Gastroesophageal sphincter (tissue), 4 donors: ENCODE data around the gene ASPRV1. TPM values are rescaled to one million over a fixed set of nuclear protein-coding genes. Genes with fewer than 3 reads are reported as not detected.
A peak's percentile ranks its signal among the peaks of the same experiment; 100 is the strongest.

ENCODE experiments used
- ATAC-seq: fragments of 150-250 bp; one replicate; pipeline ENCODE4 v1.9.1; 2016; ENCODE audit warnings: mild to moderate bottlenecking, moderate library complexity
- H3K27ac ChIP-seq, 4 donors: fragments of 200-600 bp; sonication (generic) in 3 of 4; 1 replicate in 3 of 4; 2 replicates in 1 of 4; pipeline ENCODE4 v1.5.1; 2016 to 2019
- H3K27me3 ChIP-seq: fragments of 200-600 bp; sonication (generic); one replicate; pipeline ENCODE4 v1.5.1; 2019
- H3K36me3 ChIP-seq, 2 donors: fragments of 200-600 bp; sonication (generic); one replicate each; pipeline ENCODE4 v1.5.1; 2019; ENCODE audit warnings: control low read depth in 1 of 2
- H3K4me1 ChIP-seq, 3 donors: fragments of 200-600 bp; sonication (generic); 1 replicate in 2 of 3; 2 replicates in 1 of 3; pipeline ENCODE4 v1.5.1; 2016 to 2019; ENCODE audit warnings: control low read depth in 2 of 3
- H3K4me3 ChIP-seq, 2 donors: fragments of 200-600 bp; sonication (generic); one replicate each; pipeline ENCODE4 v1.5.1; 2019; ENCODE audit warnings: mild to moderate bottlenecking in 1 of 2, moderate library complexity in 1 of 2
- H3K9me3 ChIP-seq, 3 donors: fragments of 200-600 bp; sonication (generic); one replicate each; pipeline ENCODE4 v1.5.1; 2017 to 2019; ENCODE audit warnings: control low read depth in 2 of 3
- CTCF ChIP-seq, 4 experiments: fragments of 200-600 bp in 2 of 4; fragments of 450-650 bp in 2 of 4; sonication (generic) in 1 of 4; IDR thresholded peaks; one replicate each; pipeline ENCODE4 v1.5.1; 2017 to 2019; ENCODE audit warnings: antibody characterized with exemption in 4 of 4, mild to moderate bottlenecking in 2 of 4, moderate library complexity in 2 of 4
- EP300 ChIP-seq: sonication (generic); formaldehyde crosslinking; IDR thresholded peaks from one replicate; pipeline ENCODE4 v1.6.1; 2017; ENCODE audit warnings: antibody characterized with exemption, mild to moderate bottlenecking
- POLR2A ChIP-seq, 2 donors: fragments of 450-650 bp; IDR thresholded peaks; one replicate each; pipeline ENCODE4 v1.6.1; 2017; ENCODE audit warnings: antibody characterized with exemption in 2 of 2, mild to moderate bottlenecking in 2 of 2, moderate library complexity in 1 of 2
- POLR2AphosphoS5 ChIP-seq: sonication (generic); formaldehyde crosslinking; IDR thresholded peaks from one replicate; pipeline ENCODE4 v1.6.1; 2017; ENCODE audit warnings: antibody characterized with exemption
- WGBS, 2 donors: methylation state at CpG; one replicate each; pipeline ENCODE4 v1.1.5; 2018; ENCODE audit warnings: low coverage in 1 of 2; 5-methylcytosine and 5-hydroxymethylcytosine counted together
- total RNA-seq, 4 donors: library from RNA; depleted of rRNA; stranded (reverse); fragments of >200 nt; gene quantifications; one replicate each; pipeline ENCODE4 v1.1.0, GENCODE V29; 2016

Gene ASPRV1
- total RNA-seq, 4 donors from 2014 or later = 1.0 to 1.4 (median 1.3) TPM

- H3K9me3 ChIP-seq = no peaks in the 10 kb centered on the region
- no peaks in the 10 kb centered on the region for H3K27me3 ChIP-seq
- no peak for ATAC-seq
- no peaks in the 10 kb centered on the region for H3K4me1 ChIP-seq
- no peak overlapping the region for H3K27ac ChIP-seq
- TF ChIP-seq EP300 (no peak), CTCF (IDR thresholded peaks at IDR 0.05) (no peak), POLR2A (IDR thresholded peaks at IDR 0.05) (no peak), POLR2AphosphoS5 (no peak)
- H3K36me3 ChIP-seq = peaks cover 0 to 15% of the 10 kb centered on the region in 2 donors
- H3K4me3 ChIP-seq = no peak overlapping the region
- WGBS, 2 donors = 46% methylated on average over 2 of the region's 3 CpGs; no CpG with 5 or more reads in 1 of the 2 donors
Observed at GRCh38 chr2:69989009-69989408, 27.6 kb upstream of the ASPRV1 start.

DNA sequence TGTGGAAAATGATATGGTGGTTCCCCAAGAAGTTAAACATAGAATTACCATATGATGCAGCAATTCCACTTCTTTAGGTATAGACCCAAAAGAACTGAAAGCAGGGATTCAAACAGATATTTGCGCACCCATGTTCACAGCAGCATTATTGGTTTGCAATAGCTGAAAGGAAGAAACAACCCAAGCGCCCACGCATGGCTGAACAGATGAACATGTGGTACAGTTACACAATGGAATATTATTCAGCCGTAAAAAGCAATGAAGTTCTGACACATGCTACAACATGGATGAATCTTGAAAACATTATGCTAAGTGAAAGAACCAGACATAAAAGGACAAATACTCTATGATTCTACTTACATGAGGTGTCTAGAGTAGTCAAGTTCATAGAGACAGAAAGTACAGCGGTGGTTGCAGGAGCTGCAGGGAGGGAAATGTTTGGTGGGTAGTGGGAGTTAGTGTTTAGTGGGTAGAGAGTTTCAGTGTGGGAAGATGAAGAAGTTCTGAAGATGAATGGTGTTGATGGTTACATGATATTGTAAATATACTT, 26.7 kb upstream of the ASPRV1 start:
- Histone ChIP-seq H3K36me3 (peaks cover 0 to 7% of the 10 kb centered on the region in 2 donors), H3K9me3 (no peaks in the 10 kb centered on the region), H3K4me3 (no peak overlapping the region), H3K4me1 (no peaks in the 10 kb centered on the region), H3K27ac (no peak overlapping the region), H3K27me3 (no peaks in the 10 kb centered on the region)
- 90 to 98% methylated on average over 3 to 5 of the region's 5 CpGs for WGBS, 2 donors
- TF ChIP-seq CTCF (IDR thresholded peaks at IDR 0.05) (no peak), POLR2A (IDR thresholded peaks at IDR 0.05) (no peak), EP300 (no peak), POLR2AphosphoS5 (no peak)
- no peak for ATAC-seq

DNA sequence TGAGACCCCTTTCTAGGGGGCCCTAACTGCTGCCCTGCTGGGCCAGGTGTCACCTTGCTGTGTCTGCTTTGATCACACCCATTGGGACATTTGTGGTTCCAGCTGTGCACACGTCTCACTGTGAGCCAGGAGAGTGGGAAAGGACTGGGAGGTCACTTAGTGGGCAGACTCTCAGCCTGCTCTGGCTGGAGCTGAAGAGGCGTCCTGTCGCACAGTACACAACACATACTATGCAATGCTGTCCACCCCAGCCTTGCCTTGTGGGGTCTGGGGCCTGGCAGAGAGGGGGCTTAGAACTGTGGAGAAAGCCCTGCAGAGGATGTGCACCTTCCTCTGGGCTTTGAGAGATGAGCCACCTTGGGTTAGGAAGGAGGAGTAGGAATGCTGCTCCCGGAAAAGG, 25.3 kb upstream of the ASPRV1 start:
- no peaks in the 10 kb centered on the region for H3K4me1 ChIP-seq
- WGBS, 2 donors = 88% methylated on average over 1 of the region's 4 CpGs; no CpG with 5 or more reads in 1 of the 2 donors
- no peaks in the 10 kb centered on the region for H3K36me3 ChIP-seq
- no peaks in the 10 kb centered on the region for H3K27me3 ChIP-seq
- no peak for ATAC-seq
- no peak for TF ChIP-seq EP300
- TF ChIP-seq POLR2A (IDR thresholded peaks at IDR 0.05) = no peak
- no peak for TF ChIP-seq POLR2AphosphoS5
- TF ChIP-seq CTCF (IDR thresholded peaks at IDR 0.05) = no peak
- H3K4me3 ChIP-seq = no peak overlapping the region
- no peaks in the 10 kb centered on the region for H3K9me3 ChIP-seq
- H3K27ac ChIP-seq = no peak overlapping the region

DNA sequence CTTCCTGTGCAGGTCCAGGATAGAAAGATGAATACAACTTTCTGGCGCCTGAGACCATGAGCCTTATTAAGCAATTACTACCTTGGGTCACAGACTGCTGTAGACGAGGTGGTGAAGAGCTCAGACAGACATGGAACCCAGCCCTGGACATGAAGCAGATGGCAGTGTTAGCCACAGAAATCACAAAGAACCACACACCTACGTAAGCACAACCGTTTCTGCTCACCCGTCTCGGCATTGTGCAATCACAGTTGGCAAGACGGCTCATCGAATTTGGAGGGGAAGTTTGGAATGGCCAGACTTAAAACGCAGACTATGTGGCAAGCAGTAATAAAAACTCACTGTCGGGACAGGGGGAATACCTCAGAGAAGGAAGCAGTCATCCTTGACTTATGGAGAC, 24.3 kb upstream of the ASPRV1 start:
- WGBS, 2 donors = 90 to 92% methylated on average over 2 to 10 of the region's 10 CpGs
- Histone ChIP-seq H3K9me3 (no peaks in the 10 kb centered on the region), H3K27me3 (no peaks in the 10 kb centered on the region), H3K36me3 (no peaks in the 10 kb centered on the region), H3K4me3 (no peak overlapping the region), H3K27ac (no peak overlapping the region), H3K4me1 (no peaks in the 10 kb centered on the region)
- peak; percentile 46 for ATAC-seq
- no peak for TF ChIP-seq POLR2AphosphoS5
- TF ChIP-seq EP300 = no peak

GRCh38 chr2:69985216-69985615, 23.8 kb upstream of the ASPRV1 start:
- no peaks in the 10 kb centered on the region for H3K4me1 ChIP-seq
- no peak overlapping the region for H3K4me3 ChIP-seq
- WGBS, 2 donors = 97 to 100% methylated on average over 3 of the region's 3 CpGs
- H3K27me3 ChIP-seq = no peaks in the 10 kb centered on the region
- ATAC-seq = no peak
- TF ChIP-seq POLR2AphosphoS5 (no peak), CTCF (IDR thresholded peaks at IDR 0.05) (no peak), EP300 (no peak), POLR2A (IDR thresholded peaks at IDR 0.05) (no peak)
- no peak overlapping the region for H3K27ac ChIP-seq
- no peaks in the 10 kb centered on the region for H3K36me3 ChIP-seq
- H3K9me3 ChIP-seq = no peaks in the 10 kb centered on the region
